GM12874 (cell line): ENCODE results near the gene DLG2.

Source experiments
- CTCF ChIP-seq: IDR thresholded peaks from 2 replicates; pipeline ENCODE4 v1.5.1; 2011; ENCODE audit warnings: low read depth, mild to moderate bottlenecking, control low read depth, low read length, moderate library complexity; ENCODE audit not compliant: insufficient read depth

DLG2 gene

GRCh38 chr11:85541683-85542082 is 85.5 kb downstream of the DLG2 start:
- TF ChIP-seq CTCF: no peak

DNA sequence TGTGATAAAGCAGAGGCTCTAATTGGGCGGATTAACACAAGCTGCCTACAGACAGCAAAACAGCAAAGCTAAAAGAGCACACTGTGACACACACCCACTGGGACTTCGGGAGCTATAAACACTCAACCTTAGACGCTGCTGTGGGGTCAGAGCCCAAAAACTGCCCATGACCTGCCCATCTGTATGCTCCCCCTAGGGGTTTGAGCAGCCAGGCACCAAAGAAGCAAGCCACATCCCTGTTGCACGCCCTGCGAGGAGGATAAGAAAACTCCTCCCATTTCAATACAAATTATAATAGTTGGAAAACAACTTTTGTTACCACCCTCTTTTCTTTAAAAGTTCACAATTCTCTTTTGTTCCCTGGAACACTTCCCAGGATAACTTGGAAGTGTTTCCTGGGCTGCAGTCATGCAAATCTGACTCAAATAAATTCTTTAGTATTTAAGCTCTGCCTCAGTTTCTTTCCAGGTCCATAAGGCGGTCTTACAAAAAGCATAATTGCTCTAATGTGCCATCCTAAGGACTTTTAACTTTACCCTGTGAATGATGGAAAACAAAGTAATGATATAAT is 86.4 kb downstream of the DLG2 start:
- TF ChIP-seq CTCF: no peak

GRCh38 chr11:85540181-85540580 is 87.0 kb downstream of the DLG2 start:
- no peak for TF ChIP-seq CTCF

GRCh38 chr11:85539740-85540139 is 87.4 kb downstream of the DLG2 start:
- no peak for TF ChIP-seq CTCF

DNA sequence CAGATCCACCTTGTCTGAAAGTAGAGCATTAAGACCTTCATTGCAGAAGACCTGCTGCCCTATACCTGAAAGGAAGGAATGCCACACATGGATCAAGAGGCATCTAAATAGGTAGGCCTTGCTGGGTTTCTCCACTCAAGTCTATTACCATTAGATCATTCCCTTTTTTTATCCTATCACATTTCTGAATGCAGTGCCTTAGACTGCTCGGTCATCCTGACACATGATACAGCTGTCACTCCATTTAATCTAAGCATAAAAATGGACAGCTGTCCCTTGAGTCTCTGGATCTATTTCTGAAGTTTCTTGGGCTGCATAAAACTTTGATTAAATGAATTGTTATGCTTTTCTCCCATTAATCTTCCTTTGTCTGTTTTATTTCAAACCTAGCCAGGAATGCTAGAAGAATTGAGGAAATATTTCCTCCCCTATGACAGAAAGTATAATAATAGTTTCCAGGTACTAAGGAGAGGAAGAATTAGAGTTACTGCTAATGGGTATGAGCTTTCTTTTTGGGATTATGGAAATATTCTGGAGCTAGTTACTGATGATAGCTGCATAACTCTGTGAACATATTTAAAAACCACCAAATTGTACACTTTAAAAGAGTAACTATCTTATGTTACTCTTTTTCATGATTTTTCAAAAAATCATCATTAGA is 88.0 kb downstream of the DLG2 start:
- TF ChIP-seq CTCF: no peak

DNA sequence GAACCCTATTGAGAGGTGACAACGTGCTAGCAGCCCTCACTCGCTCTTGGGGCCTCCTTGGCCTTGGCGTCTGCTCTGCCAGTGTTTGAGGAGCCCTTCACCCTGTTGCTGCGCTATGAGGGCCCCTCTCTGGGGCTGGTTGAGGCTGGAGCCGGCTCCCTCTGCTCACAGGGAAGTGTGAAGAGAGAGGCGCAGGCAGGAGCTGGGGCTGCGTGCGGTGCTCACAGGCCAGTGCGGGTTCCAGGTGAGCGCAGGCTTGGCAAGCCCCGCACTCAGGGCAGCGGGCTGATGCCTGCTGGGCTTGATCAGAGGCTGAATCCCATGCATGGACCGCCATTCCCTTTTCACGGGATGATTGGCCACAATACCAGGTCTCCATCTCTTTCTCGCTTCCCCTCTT is 90.7 kb downstream of the DLG2 start:
- TF ChIP-seq CTCF: no peak

- no peak for TF ChIP-seq CTCF
Observed at GRCh38 chr11:85534806-85535205, 92.3 kb downstream of the DLG2 start.
